Dermis microvascular lymphatic vessel endothelial cell (primary cell): ENCODE data around the gene LHFPL5. TPM values are rescaled to one million over a fixed set of nuclear protein-coding genes. Genes with fewer than 3 reads are reported as not detected.

ENCODE experiments used
- DNase-seq, 2 donors: peaks; one replicate each; pipeline versions ENCODE4 v3.0.0 to v3.0.0-alpha.2; 2010; ENCODE audit warnings: low read depth in 2 of 2
- total RNA-seq: library from RNA; depleted of rRNA; stranded (reverse); fragments of >200 nt; gene quantifications from 2 replicates; pipeline ENCODE4 v1.2.1, GENCODE V29; 2014

The LHFPL5 gene
- total RNA-seq, 1 donor from 2014 or later, result not detected

DNA sequence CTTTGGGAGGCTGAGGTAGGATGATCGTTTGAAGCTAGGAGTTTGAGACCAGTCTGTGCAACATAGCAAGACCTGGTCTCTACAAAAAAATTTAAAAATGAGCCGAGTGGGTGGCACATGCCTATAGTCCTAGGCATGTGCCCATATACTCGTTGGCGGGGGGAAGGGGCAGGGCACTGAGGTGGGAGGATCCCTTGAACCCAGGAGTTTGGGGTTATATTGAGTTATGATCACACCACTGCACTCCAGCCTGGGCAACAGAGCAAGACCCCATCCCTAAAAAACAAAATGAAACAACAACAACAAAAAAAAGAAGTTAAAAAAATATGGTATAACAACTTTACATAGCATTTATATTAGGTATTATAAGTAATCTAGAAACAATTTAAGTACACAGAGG lies 47.8 kb downstream of the LHFPL5 start:
- no peak for DNase-seq

DNA sequence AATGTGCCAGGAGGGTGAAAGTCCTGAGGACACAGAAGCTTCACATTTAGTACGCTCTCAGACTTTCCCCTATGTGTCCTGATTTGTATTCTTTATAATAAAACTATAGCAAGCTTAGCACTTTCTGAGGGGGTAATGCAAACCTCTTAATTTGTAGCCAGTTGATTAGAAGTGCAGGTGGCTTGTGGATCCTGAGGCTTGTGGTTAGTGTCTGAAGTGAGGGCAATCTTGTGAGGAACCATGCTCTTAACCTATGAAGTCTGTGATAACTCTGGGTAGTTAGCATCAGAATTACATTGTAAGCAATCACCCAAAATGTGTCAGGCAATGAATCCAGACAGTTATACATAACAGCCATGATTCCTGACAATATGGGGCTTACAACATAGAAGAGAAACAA lies 51.1 kb downstream of the LHFPL5 start:
- DNase-seq, result no peak

DNA sequence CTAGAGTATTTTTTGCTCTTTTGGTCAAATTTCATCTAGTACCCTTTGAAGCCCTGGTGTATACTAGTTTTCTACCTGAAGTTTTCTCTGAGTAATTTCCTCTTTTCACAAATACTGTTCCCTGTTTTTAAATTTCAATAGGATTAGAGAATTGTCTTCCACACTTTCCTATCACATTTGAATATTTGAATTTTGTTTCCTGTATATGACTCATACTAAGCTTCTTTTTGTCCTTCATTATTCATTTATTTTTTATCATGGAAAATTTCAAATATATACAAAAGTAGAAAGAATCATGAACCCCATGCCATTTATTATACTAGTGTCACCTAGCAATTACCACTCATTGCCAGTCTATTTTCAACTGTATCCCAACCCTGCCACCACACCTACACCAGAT lies 52.7 kb downstream of the LHFPL5 start:
- DNase-seq, result peak; percentile 5

DNA sequence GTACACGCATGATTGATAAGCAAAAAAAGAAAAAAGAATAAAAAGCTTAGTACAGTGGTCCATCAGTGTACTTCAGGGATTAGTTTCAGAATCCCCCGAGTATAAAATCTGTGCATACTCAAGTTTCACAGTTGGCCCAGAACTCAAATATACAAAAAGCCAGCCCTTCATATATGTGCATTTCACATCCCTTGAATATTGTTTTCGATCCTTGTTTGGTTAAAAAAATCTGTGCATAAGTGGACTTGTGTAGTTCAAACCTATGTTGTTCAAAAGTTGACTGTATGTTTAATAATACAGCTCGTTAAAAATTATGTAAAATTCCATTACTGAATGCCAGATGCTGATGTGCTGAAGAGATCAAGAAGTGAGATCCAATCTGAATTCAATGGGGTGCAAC lies 54.2 kb downstream of the LHFPL5 start:
- DNase-seq, result no peak

Other genes with a start within 250 kb of the LHFPL5 start
- gene FKBP5, start 116.4 kb upstream of the LHFPL5 start, total RNA-seq, result 37.9 and 40.3 TPM in 2 replicates
- 0.25 and 0.39 TPM in 2 replicates for gene ARMC12, start 68.3 kb upstream of the LHFPL5 start, total RNA-seq
- gene CLPSL2, start 28.8 kb upstream of the LHFPL5 start, total RNA-seq, result not detected in 2 replicates
- not detected in 2 replicates for gene CLPSL1, start 24.3 kb upstream of the LHFPL5 start, total RNA-seq
- gene CLPS, start 8.0 kb upstream of the LHFPL5 start, total RNA-seq, result not detected in 2 replicates
- gene SRPK1, start 115.7 kb downstream of the LHFPL5 start, total RNA-seq, result 30.8 and 42.4 TPM in 2 replicates
- not detected in 2 replicates for gene SLC26A8, start 219.3 kb downstream of the LHFPL5 start, total RNA-seq
- gene MAPK14, start 222.5 kb downstream of the LHFPL5 start, total RNA-seq, result 34.5 and 41.2 TPM in 2 replicates